Ishikawa (cell line): ENCODE measurements around the gene CDK1.

Experiments used
- CEBPB ChIP-seq: IDR thresholded peaks from 2 replicates; pipeline ENCODE4 v1.6.1; 2012
- CREB1 ChIP-seq: IDR thresholded peaks from 2 replicates; pipeline ENCODE4 v1.6.1; 2012; ENCODE audit warnings: low read depth
- EGR1 ChIP-seq: IDR thresholded peaks from 2 replicates; pipeline ENCODE4 v1.6.1; 2012
- EP300 ChIP-seq: IDR thresholded peaks from 2 replicates; pipeline ENCODE4 v1.6.1; 2012; ENCODE audit warnings: borderline replicate concordance
- FOXM1 ChIP-seq: IDR thresholded peaks from 2 replicates; pipeline ENCODE4 v1.6.1; 2012; ENCODE audit warnings: low read depth, borderline replicate concordance
- NFIC ChIP-seq: IDR thresholded peaks from 2 replicates; pipeline ENCODE4 v1.6.1; 2012
- RAD21 ChIP-seq: IDR thresholded peaks from 2 replicates; pipeline ENCODE4 v1.6.1; 2012; ENCODE audit warnings: low read depth
- TAF1 ChIP-seq: IDR thresholded peaks from 2 replicates; pipeline ENCODE4 v1.6.1; 2012; ENCODE audit warnings: low read depth, mild to moderate bottlenecking
- TCF12 ChIP-seq: IDR thresholded peaks from 2 replicates; pipeline ENCODE4 v1.6.1; 2012; ENCODE audit warnings: low read depth
- TEAD4 ChIP-seq: IDR thresholded peaks from 2 replicates; pipeline ENCODE4 v1.6.1; 2012
- YY1 ChIP-seq: IDR thresholded peaks from 2 replicates; pipeline ENCODE4 v1.6.1; 2012; ENCODE audit warnings: low read depth
- ZBTB7A ChIP-seq: IDR thresholded peaks from 2 replicates; pipeline ENCODE4 v1.6.1; 2012; ENCODE audit warnings: low read depth
- TF ChIP-seq, protein P1 (sequence below): IDR thresholded peaks from 2 replicates; pipeline ENCODE4 v1.6.1; 2012; ENCODE audit warnings: low read depth, mild to moderate bottlenecking
- TF ChIP-seq, protein P2 (sequence below): IDR thresholded peaks from 2 replicates; pipeline ENCODE4 v1.6.1; 2012
- TF ChIP-seq, protein P3 (sequence below): IDR thresholded peaks from 2 replicates; pipeline ENCODE4 v1.6.1; 2012

CDK1 gene

DNA sequence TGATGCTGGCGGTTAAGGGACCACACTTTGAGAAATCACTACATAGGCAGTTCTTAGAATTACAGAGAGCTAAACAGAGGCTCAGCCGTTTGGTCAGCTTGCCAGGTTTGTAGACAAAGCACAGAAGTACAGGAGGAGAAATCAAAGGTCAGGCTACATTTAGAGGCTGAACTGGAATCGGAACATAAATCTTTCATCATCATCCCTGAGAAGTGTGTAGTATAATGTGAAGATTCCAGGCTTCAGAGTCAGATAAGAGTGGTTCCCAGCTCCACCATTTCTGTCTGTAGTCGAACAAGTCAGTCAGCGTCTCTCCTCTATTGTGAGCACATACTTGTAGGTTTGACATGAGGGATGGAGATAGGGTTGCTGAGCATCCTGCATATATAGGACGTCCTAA lies 18.9 kb downstream of the CDK1 start:
- no peak for TF ChIP-seq EP300
- no peak for TF ChIP-seq TEAD4
- no peak for TF ChIP-seq NFIC
- TF ChIP-seq CREB1, result no peak
- TF ChIP-seq, protein P1, sequence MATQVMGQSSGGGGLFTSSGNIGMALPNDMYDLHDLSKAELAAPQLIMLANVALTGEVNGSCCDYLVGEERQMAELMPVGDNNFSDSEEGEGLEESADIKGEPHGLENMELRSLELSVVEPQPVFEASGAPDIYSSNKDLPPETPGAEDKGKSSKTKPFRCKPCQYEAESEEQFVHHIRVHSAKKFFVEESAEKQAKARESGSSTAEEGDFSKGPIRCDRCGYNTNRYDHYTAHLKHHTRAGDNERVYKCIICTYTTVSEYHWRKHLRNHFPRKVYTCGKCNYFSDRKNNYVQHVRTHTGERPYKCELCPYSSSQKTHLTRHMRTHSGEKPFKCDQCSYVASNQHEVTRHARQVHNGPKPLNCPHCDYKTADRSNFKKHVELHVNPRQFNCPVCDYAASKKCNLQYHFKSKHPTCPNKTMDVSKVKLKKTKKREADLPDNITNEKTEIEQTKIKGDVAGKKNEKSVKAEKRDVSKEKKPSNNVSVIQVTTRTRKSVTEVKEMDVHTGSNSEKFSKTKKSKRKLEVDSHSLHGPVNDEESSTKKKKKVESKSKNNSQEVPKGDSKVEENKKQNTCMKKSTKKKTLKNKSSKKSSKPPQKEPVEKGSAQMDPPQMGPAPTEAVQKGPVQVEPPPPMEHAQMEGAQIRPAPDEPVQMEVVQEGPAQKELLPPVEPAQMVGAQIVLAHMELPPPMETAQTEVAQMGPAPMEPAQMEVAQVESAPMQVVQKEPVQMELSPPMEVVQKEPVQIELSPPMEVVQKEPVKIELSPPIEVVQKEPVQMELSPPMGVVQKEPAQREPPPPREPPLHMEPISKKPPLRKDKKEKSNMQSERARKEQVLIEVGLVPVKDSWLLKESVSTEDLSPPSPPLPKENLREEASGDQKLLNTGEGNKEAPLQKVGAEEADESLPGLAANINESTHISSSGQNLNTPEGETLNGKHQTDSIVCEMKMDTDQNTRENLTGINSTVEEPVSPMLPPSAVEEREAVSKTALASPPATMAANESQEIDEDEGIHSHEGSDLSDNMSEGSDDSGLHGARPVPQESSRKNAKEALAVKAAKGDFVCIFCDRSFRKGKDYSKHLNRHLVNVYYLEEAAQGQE, result no peak
- TF ChIP-seq TCF12, result no peak
- no peak for TF ChIP-seq ZBTB7A
- no peak for TF ChIP-seq FOXM1
- TF ChIP-seq, protein P2, sequence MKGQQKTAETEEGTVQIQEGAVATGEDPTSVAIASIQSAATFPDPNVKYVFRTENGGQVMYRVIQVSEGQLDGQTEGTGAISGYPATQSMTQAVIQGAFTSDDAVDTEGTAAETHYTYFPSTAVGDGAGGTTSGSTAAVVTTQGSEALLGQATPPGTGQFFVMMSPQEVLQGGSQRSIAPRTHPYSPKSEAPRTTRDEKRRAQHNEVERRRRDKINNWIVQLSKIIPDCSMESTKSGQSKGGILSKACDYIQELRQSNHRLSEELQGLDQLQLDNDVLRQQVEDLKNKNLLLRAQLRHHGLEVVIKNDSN, result no peak
- TF ChIP-seq TAF1, result no peak
- TF ChIP-seq CEBPB, result no peak
- TF ChIP-seq YY1, result no peak

DNA sequence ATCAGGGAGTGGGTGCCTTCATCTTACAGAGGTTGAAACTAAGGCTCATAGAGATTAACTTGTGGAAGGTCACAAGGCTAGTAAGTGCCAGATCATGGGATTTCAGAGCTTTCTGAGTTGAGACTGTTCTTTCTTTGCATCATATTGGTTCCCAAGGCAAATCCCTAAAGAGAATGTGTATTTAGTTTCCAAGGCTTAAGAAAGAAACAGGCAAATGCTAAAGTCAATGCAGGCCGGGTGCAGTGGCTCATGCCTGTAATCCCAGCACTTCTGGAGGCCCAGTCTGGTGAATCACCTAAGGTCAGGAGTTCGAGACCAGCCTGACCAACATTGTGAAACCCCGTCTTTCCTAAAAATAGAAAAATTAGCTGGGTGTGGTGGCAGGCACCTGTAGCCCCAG lies 19.8 kb downstream of the CDK1 start:
- no peak for TF ChIP-seq FOXM1
- TF ChIP-seq, protein P3, sequence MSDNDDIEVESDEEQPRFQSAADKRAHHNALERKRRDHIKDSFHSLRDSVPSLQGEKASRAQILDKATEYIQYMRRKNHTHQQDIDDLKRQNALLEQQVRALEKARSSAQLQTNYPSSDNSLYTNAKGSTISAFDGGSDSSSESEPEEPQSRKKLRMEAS, result no peak
- TF ChIP-seq EGR1, result no peak
- TF ChIP-seq YY1, result no peak

DNA sequence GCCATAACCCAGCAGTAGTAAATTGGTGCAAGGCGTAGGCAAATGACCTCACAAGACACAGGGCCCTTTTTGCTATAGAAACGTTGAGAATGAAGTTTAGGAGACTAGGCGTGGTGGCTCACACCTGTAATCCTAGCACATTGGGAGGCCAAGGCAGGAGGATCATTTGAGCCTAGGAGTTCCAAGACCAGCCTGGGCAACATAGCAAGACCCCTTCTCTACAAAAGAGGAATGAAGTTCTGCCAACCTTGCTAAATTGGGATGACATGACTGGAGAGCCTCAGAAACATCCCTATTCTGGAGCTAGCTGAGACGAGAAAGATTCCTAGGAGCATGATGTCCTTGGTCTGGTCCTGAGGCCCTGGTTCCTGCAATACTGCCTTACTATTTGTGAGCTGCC lies 20.6 kb downstream of the CDK1 start:
- TF ChIP-seq FOXM1, result no peak
- no peak for TF ChIP-seq CEBPB
- TF ChIP-seq EP300, result no peak
- TF ChIP-seq ZBTB7A, result no peak
- no peak for TF ChIP-seq YY1
- TF ChIP-seq, protein P2, result no peak
- TF ChIP-seq, protein P1, result no peak
- TF ChIP-seq CREB1, result no peak
- no peak for TF ChIP-seq TAF1
- TF ChIP-seq TCF12, result no peak
- TF ChIP-seq EGR1, result no peak
- no peak for TF ChIP-seq RAD21
- TF ChIP-seq TEAD4, result no peak
- no peak for TF ChIP-seq NFIC

DNA sequence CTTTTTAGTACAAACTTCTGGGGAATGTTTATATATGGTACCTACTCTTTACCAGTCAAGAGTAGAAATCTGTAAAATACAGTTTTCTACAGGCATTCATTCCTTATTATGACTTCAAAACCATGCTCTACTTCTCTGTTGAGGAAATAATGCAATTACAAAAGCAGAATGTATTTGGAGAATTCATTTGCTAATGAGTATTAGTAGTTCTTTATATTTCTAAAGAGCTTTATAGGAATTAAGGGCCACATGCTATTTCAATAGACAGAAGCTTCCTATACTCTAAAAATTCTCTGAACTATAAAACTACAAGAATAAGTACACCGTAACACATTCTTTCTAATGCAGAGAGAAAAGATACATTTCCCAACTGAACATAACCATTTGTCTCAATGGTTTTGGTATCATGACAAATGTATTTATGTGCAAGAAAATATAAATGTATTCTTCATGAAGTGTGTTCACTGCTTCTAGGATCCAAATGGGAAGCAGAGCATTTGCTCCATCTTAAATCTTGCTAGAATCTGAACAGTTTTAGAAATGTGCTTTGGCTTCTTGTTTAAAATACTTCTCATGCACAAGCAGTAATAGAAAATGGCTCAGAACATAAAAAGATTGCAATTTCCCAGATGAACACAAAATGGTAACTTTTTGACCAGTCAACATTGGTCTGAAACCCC lies 21.8 kb downstream of the CDK1 start:
- TF ChIP-seq YY1, result no peak
- TF ChIP-seq NFIC, result no peak
- no peak for TF ChIP-seq TAF1
- TF ChIP-seq RAD21, result no peak
- TF ChIP-seq CREB1, result no peak
- no peak for TF ChIP-seq ZBTB7A
- TF ChIP-seq, protein P2, result no peak
- TF ChIP-seq FOXM1, result no peak
- no peak for TF ChIP-seq TCF12
- TF ChIP-seq, protein P1, result no peak
- no peak for TF ChIP-seq EP300
- TF ChIP-seq CEBPB, result no peak
- TF ChIP-seq EGR1, result no peak
- TF ChIP-seq, protein P3, result no peak
- TF ChIP-seq TEAD4, result no peak
